ENCODE data around the gene HES1.

The HES1 gene

DNA sequence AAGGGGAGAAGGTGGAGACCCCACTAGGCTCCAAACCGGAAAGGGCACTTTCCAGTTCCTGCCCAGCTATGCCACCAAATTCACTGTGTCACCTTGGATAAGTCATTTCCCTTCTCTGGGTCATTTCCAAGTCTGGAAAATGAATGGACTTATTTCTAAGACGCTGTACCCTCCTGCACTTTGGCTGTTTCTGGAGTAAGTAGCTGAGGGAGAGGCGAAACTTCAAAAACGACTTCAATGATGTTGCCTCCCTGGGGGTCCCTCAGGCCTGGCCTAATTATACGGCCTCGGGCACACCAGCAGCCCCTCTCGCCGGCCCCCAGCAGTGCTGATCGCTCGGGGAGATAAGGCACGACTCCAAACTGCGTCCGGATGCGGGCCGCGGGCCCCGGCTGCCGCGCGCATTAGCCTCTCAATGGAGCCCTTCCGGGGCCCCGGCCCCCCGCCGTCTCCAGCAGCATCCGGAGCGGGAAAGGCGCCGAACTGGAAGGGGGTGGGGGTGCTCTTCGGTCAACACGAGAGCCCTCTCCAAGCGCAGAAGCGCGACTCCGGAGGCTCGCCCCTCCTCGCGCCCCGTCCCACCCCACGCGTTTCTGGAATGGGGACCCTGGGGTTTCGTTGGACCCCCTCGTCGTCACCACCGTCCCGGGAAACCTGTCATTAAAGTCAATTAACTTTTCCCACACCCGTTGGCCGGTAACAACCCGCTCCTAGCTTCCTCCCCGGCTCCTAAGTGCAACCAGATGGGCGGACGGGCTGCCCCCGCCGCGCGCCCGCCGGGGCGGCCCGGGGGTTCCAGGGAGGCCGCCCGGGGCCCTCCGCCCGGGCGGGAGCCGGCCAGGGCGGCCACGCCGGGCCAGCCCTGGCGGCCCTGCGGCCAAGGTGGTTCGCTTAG, 4.8 kb downstream of the HES1 start:
- ChIA-PET CTCF (interaction anchor here (3.9 kb wide), 1 partner anchor 175 kb away, joined by 25 read pairs; no protein-coding TSS in a partner anchor), POLR2A (interaction anchor here (0.6 to 5.1 kb wide), 17 partner anchors 13 to 531 kb away, joined by 3 to 41 read pairs (median 4); no protein-coding TSS in a partner anchor)
- peak; percentile 37 for DNase-seq (ENCODE audit: extremely low spot score)

DNA sequence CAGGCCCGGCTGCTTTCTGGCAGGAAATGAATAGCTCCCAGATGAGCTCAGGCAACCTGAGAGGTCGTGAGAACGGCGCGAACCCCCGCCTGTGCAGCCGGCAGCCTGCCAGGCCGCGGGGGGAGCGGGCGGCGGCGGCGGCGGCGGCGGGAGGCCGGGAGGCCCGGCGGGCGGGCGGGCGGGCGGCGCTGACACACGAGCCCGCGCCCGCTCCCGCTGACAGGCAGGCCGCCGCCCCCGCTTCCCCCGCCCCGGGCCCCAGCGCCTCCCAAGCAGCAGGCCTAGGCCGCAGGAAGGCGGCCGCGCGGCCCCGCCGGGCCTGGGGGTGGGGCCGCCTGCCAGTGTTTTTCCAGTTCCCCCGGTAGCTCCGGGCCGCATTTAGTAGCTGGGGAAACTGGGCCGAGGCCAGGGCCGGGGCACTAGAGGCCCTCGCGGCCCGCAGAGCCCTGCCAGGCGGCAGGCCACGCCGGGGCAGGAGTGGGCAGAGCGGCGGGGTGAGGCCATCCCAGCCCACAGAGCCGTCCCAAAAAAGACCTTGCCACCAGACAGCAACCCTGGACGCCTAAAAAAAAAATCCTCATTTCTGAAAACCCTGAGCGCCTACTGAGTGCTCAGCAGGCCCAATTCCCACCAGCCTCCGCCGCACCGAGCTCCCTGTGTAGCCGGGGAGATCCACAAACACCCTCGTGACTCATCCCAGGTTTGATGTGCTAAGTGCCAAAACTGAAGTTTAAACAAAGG, 5.6 kb downstream of the HES1 start:
- POLR2A ChIA-PET = interaction anchor here (0.6 to 1.9 kb wide), 12 partner anchors 12 to 530 kb away, joined by 3 to 10 read pairs (median 4); no protein-coding TSS in a partner anchor
- CTCF ChIA-PET = interaction anchor here (3.9 kb wide), 1 partner anchor 174 kb away, joined by 25 read pairs; no protein-coding TSS in a partner anchor
- TF ChIP-seq ARNT (IDR thresholded peaks at IDR 0.05) (peak; percentile 71; the same call in 1 of the 2 replicates), ZNF384 (IDR thresholded peaks at IDR 0.05) (no peak)
- DNase-seq (ENCODE audit: extremely low spot score) = peak; percentile 62

More for the DNA sequence above, 4.8 kb downstream of the HES1 start:
- TF ChIP-seq NFRKB (IDR thresholded peaks at IDR 0.05) = no peak
- TF ChIP-seq ARNT (IDR thresholded peaks at IDR 0.05) = peak; percentile 100
- no peak for TF ChIP-seq LEF1 (IDR thresholded peaks at IDR 0.05; ENCODE audit: borderline replicate concordance)
- TF ChIP-seq, protein P1, sequence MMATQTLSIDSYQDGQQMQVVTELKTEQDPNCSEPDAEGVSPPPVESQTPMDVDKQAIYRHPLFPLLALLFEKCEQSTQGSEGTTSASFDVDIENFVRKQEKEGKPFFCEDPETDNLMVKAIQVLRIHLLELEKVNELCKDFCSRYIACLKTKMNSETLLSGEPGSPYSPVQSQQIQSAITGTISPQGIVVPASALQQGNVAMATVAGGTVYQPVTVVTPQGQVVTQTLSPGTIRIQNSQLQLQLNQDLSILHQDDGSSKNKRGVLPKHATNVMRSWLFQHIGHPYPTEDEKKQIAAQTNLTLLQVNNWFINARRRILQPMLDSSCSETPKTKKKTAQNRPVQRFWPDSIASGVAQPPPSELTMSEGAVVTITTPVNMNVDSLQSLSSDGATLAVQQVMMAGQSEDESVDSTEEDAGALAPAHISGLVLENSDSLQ (IDR thresholded peaks at IDR 0.05) = no peak
- no peak for TF ChIP-seq FOXA1 (IDR thresholded peaks at IDR 0.05)
- no peak for TF ChIP-seq SUZ12 (IDR thresholded peaks at IDR 0.05)
- 0 out of 2 replicates have a peak, but pooled peaks have one; percentile 0 for TF ChIP-seq ZNF384 (IDR thresholded peaks at IDR 0.05)
- no peak for TF ChIP-seq TARDBP (IDR thresholded peaks at IDR 0.05)
- no peak for TF ChIP-seq SP1 (IDR thresholded peaks at IDR 0.05)
- TF ChIP-seq HDGF (IDR thresholded peaks at IDR 0.05; ENCODE audit: borderline replicate concordance) = no peak
- 0 out of 2 replicates have a peak, but pooled peaks have one; percentile 29 for TF ChIP-seq FOXM1 (IDR thresholded peaks at IDR 0.05; ENCODE audit: borderline replicate concordance)
- TF ChIP-seq ELF4 (IDR thresholded peaks at IDR 0.05) = no peak
- no peak for TF ChIP-seq BHLHE40 (IDR thresholded peaks at IDR 0.05; ENCODE audit: borderline replicate concordance)
- no peak for TF ChIP-seq FOXK2 (IDR thresholded peaks at IDR 0.05)
- 0 out of 2 replicates have a peak, but pooled peaks have one; percentile 38 for TF ChIP-seq L3MBTL2 (conservative IDR thresholded peaks at IDR 0.05)
- peak; percentile 55; the same call in 1 of the 2 replicates for TF ChIP-seq CTBP1 (IDR thresholded peaks at IDR 0.05; ENCODE audit: borderline replicate concordance)

- ChIA-PET CTCF (no interaction called here), POLR2A (interaction anchor here (1.0 to 1.9 kb wide), 6 partner anchors 18 to 361 kb away, joined by 4 to 9 read pairs (median 5); no protein-coding TSS in a partner anchor)
- TF ChIP-seq L3MBTL2 (conservative IDR thresholded peaks at IDR 0.05) = peak; percentile 46
- TF ChIP-seq SP1 (IDR thresholded peaks at IDR 0.05) = no peak
- TF ChIP-seq BHLHE40 (IDR thresholded peaks at IDR 0.05; ENCODE audit: borderline replicate concordance) = no peak
- DNase-seq (ENCODE audit: extremely low spot score) = no peak
These were observed 6.4 kb downstream of the HES1 start for GRCh38 chr3:194142156-194142910.

DNA sequence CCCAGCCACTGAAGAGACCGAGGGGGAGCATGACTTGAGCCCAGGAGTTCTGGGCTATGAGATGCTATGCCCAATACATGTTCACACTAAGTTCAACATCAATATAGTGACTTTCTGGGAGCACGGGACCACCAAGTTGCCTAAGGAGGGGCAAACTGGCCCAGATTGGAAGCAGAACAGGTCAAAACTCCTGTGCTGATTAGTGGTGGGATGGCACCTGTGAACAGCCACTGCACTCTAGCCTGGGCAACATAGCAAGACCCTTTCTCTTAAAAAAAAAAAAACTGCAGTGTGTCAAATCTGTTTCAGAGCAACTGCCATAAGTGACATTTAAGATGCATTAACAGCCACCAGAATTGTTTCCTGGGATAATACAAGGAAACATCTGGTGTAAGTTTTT, 9.8 kb downstream of the HES1 start:
- DNase-seq (ENCODE audit: extremely low spot score) = no peak
- TF ChIP-seq ELF4 (IDR thresholded peaks at IDR 0.05) (no peak), SUZ12 (IDR thresholded peaks at IDR 0.05) (no peak), FOXK2 (IDR thresholded peaks at IDR 0.05) (no peak), ARNT (IDR thresholded peaks at IDR 0.05) (no peak), L3MBTL2 (conservative IDR thresholded peaks at IDR 0.05) (no peak), NFRKB (IDR thresholded peaks at IDR 0.05) (no peak), HDGF (IDR thresholded peaks at IDR 0.05; ENCODE audit: borderline replicate concordance) (no peak), CTBP1 (IDR thresholded peaks at IDR 0.05; ENCODE audit: borderline replicate concordance) (no peak), ZNF384 (IDR thresholded peaks at IDR 0.05) (no peak), BHLHE40 (IDR thresholded peaks at IDR 0.05; ENCODE audit: borderline replicate concordance) (no peak)
- TF ChIP-seq, protein P1 (IDR thresholded peaks at IDR 0.05) = no peak
- POLR2A ChIA-PET = no interaction called here
- CTCF ChIA-PET = no interaction called here

DNA sequence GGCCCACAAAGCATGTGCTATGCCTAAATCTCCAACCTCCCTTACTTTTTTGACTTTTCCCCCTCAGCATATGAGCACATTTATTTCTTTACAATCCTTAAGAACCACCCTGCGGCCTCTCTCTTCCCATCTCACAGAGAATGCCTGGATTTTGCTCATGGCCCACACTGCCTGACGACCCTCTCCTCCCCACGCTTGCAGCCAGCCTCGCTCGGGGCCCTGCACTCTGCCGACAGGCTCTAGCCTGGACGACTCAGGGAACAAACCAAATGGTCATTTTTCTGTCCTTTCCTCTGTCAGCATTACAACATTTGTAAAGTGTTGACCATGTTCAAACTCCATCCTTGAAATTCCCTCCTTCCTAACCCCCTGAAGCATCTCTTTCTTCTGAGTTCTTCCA, 11.7 kb downstream of the HES1 start:
- TF ChIP-seq HDGF (IDR thresholded peaks at IDR 0.05; ENCODE audit: borderline replicate concordance) (no peak), L3MBTL2 (conservative IDR thresholded peaks at IDR 0.05) (no peak), CTBP1 (IDR thresholded peaks at IDR 0.05; ENCODE audit: borderline replicate concordance) (no peak), FOXM1 (IDR thresholded peaks at IDR 0.05; ENCODE audit: borderline replicate concordance) (no peak), FOXA1 (IDR thresholded peaks at IDR 0.05) (no peak), SP1 (IDR thresholded peaks at IDR 0.05) (no peak), BHLHE40 (IDR thresholded peaks at IDR 0.05; ENCODE audit: borderline replicate concordance) (no peak), LEF1 (IDR thresholded peaks at IDR 0.05; ENCODE audit: borderline replicate concordance) (no peak), FOXK2 (IDR thresholded peaks at IDR 0.05) (no peak), ZNF384 (IDR thresholded peaks at IDR 0.05) (no peak), ARNT (IDR thresholded peaks at IDR 0.05) (no peak), NFRKB (IDR thresholded peaks at IDR 0.05) (no peak), ELF4 (IDR thresholded peaks at IDR 0.05) (no peak), SUZ12 (IDR thresholded peaks at IDR 0.05) (no peak), TARDBP (IDR thresholded peaks at IDR 0.05) (no peak)
- TF ChIP-seq, protein P1 (IDR thresholded peaks at IDR 0.05) = no peak

More for the DNA sequence above, 11.7 kb downstream of the HES1 start:
- CTCF ChIA-PET = no interaction called here
- DNase-seq (ENCODE audit: extremely low spot score) = no peak
- POLR2A ChIA-PET = no interaction called here

All from HEK293T (cell line).